Measurements from ENCODE around the gene CRABP2.

- TF ChIP-seq CTCF (IDR thresholded peaks at IDR 0.05; ENCODE audit: low read depth, low read length, poor library complexity, severe bottlenecking) (no peak), EZH2phosphoT487 (IDR thresholded peaks at IDR 0.05; ENCODE audit: borderline replicate concordance, low read length) (no peak)
Measured at GRCh38 chr1:156714830-156715229, 9.4 kb upstream of the CRABP2 start.

All from DOHH2 (cell line).